OCI-LY1 (cell line): ENCODE measurements around the gene CHMP1B.

Source experiments
- CTCF ChIP-seq: fragments of 200-600 bp; sonication (generic), shearing (Covaris generic); IDR thresholded peaks from 2 replicates; pipeline ENCODE4 v1.5.1; 2017; ENCODE audit warnings: mild to moderate bottlenecking, antibody characterized with exemption, low read length, moderate library complexity, mixed read lengths
- EZH2 ChIP-seq: fragments of 200-600 bp; sonication (generic), shearing (Covaris generic); IDR thresholded peaks from 2 replicates; pipeline ENCODE4 v1.8.0; 2017; ENCODE audit warnings: borderline replicate concordance, mixed run types, mild to moderate bottlenecking, antibody characterized with exemption, low read length, moderate library complexity, mixed read lengths

- TF ChIP-seq CTCF (no peak), EZH2 (no peak)
These were observed 29.5 kb downstream of the CHMP1B start for GRCh38 chr18:11880586-11881304.
